ENCODE measurements around the gene POU6F1. TPM values are rescaled to one million over a fixed set of nuclear protein-coding genes. Genes with fewer than 3 reads are reported as not detected.

The POU6F1 gene
- total and polyA plus RNA-seq, 2 of the 8 experiments (the other 6 are each of a cell fraction or from before 2014, with no cell fraction given) = 5.6 to 8.7 TPM

DNA sequence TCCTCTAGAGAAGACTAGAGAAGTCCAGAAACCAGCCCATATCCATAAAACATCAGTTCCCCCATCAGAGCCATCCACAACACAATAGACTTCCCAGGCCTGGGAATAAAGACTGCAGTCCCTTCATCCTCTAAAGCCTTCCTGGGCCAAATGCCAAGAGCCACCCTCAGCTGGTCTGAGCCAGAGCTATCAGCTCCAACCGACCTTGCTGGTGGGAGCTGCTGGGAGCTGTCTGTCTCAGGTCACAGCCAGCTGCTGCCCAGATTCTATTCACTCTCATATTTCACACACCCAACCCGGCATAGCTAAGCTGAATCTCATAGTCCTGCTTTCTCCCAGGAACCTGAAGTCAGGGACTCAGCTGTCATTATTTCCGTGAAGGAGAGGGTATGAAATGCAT, 34.0 kb downstream of the POU6F1 start:
- no peak overlapping the region for H2AK5ac ChIP-seq (ENCODE audit: low read depth, low read length)
- H3K79me2 ChIP-seq (ENCODE audit: control insufficient read depth in 1 of 2, insufficient read depth in 2 of 2, low read length in 2 of 2) = no peaks in the 10 kb centered on the region
- no peak overlapping the region for H3K27ac ChIP-seq (ENCODE audit: low read depth, low read length)
- no peak overlapping the region for H2BK15ac ChIP-seq (ENCODE audit: low read length)
- H3K36me3 ChIP-seq (ENCODE audit: control insufficient read depth in 2 of 4, insufficient read depth in 4 of 4, low read length in 3 of 4) = no peaks in the 10 kb centered on the region
- no peak overlapping the region for H3K4me2 ChIP-seq (ENCODE audit: insufficient read depth in 1 of 2, low read depth in 2 of 2, low read length in 2 of 2)
- no peak overlapping the region for H4K8ac ChIP-seq (ENCODE audit: extremely low read depth, insufficient read depth, low read length)
- H2AFZ ChIP-seq (ENCODE audit: low read length) = no peak overlapping the region
- no peaks in the 10 kb centered on the region for H3K79me1 ChIP-seq (ENCODE audit: low read depth, low read length)
- FAIRE-seq = no peak
- H3K4me3 ChIP-seq (ENCODE audit: extremely low read depth in 1 of 4, insufficient read depth in 2 of 4, low read depth in 3 of 4, low read length in 4 of 4) = no peak overlapping the region
- H4K20me1 ChIP-seq (replicated peaks in 1 of 2; ENCODE audit: control insufficient read depth in 1 of 2, insufficient read depth in 2 of 2, low read length in 2 of 2) = no peaks in the 10 kb centered on the region
- H3K27me3 ChIP-seq (replicated peaks in 1 of 4; ENCODE audit: control insufficient read depth in 3 of 4, extremely low read depth in 1 of 4, insufficient read depth in 3 of 4, low read length in 3 of 4) = no peaks in the 10 kb centered on the region
- no peak overlapping the region for H4K91ac ChIP-seq (replicated peaks; ENCODE audit: insufficient read length, low read length)
- H3K23me2 ChIP-seq (ENCODE audit: low read depth, low read length) = no peaks in the 10 kb centered on the region
- H3K4me1 ChIP-seq (replicated peaks in 1 of 4; ENCODE audit: control insufficient read depth in 3 of 4, insufficient read depth in 4 of 4, low read length in 3 of 4) = no peaks in the 10 kb centered on the region
- 75% methylated on average over 3 of the region's 3 CpGs; no CpG with 5 or more reads in 1 of the 2 experiments for WGBS, 2 experiments (ENCODE audit: extremely low coverage in 1 of 2, insufficient coverage in 1 of 2, insufficient read length in 1 of 2, insufficient replicate concordance in 2 of 2, low coverage in 1 of 2, low lambda C conversion rate in 2 of 2, missing lambda C conversion rate in 1 of 2)
- ChIA-PET CTCF (ENCODE audit: partially characterized antibody) (interaction anchor here (0.7 to 1.4 kb wide), 3 partner anchors 10 to 95 kb away, joined by 3 to 4 read pairs (median 4); no protein-coding TSS in a partner anchor), POLR2A (ENCODE audit: partially characterized antibody) (interaction anchor here (0.8 to 2.0 kb wide), 4 partner anchors 11 to 100 kb away, joined by 3 to 8 read pairs (median 4); partner anchors contain the start of genes CSRNP2 and TFCP2)
- no peak overlapping the region for H3K9ac ChIP-seq (replicated peaks in 1 of 4; ENCODE audit: extremely low read depth in 1 of 4, low read depth in 3 of 4, low read length in 3 of 4)
- no peak overlapping the region for H2BK5ac ChIP-seq (ENCODE audit: low read depth, low read length)
- no peak overlapping the region for H3K56ac ChIP-seq (replicated peaks; ENCODE audit: insufficient read length, low read depth, low read length)
- DNase-seq (ENCODE audit: low read depth in 1 of 2, low spot score in 2 of 2) = no peak
- no peak overlapping the region for H2BK120ac ChIP-seq (replicated peaks; ENCODE audit: low read depth, low read length)
- no peaks in the 10 kb centered on the region for H3K9me3 ChIP-seq (ENCODE audit: insufficient read depth in 2 of 2, low read depth in 1 of 2, low read length in 1 of 2)
- no peak overlapping the region for H2BK12ac ChIP-seq (ENCODE audit: low read depth, low read length)
- no peak overlapping the region for H4K5ac ChIP-seq (ENCODE audit: insufficient read length, low read depth, low read length)
- no peak overlapping the region for H3K4ac ChIP-seq (replicated peaks; ENCODE audit: insufficient read length, low read depth, low read length)
- no peak overlapping the region for H3K23ac ChIP-seq (ENCODE audit: insufficient read length)
- no peak overlapping the region for H3K14ac ChIP-seq (ENCODE audit: insufficient read length)
- H3K18ac ChIP-seq (ENCODE audit: extremely low read depth, low read length) = no peak overlapping the region
- H2BK20ac ChIP-seq (ENCODE audit: low read length) = no peak overlapping the region
- TF ChIP-seq RAD21 (IDR thresholded peaks at IDR 0.05 in 1 of 2, conservative IDR thresholded peaks at IDR 0.05 in 1 of 2; ENCODE audit: low read depth in 2 of 2, low read length in 2 of 2) (no peak), CBX5 (IDR thresholded peaks at IDR 0.05; ENCODE audit: low read depth, low read length) (no peak), BCL11A (IDR thresholded peaks at IDR 0.05; ENCODE audit: low read depth in 2 of 2, low read length in 2 of 2) (no peak), SIRT6 (IDR thresholded peaks at IDR 0.05; ENCODE audit: low read length) (no peak), CTBP2 (IDR thresholded peaks at IDR 0.05; ENCODE audit: borderline replicate concordance, insufficient read depth, insufficient read length, low read length) (no peak), POLR2AphosphoS5 (IDR thresholded peaks at IDR 0.05; ENCODE audit: low read depth, low read length) (no peak), KDM5A (IDR thresholded peaks at IDR 0.05; ENCODE audit: low read length) (no peak), POU5F1 (IDR thresholded peaks at IDR 0.05; ENCODE audit: low read depth, low read length) (no peak), CBX8 (IDR thresholded peaks at IDR 0.05; ENCODE audit: borderline replicate concordance, low read depth, low read length) (no peak), CEBPB (IDR thresholded peaks at IDR 0.05; ENCODE audit: low read depth, low read length) (no peak), NANOG (IDR thresholded peaks at IDR 0.05; ENCODE audit: insufficient read depth, low read depth, low read length, poor library complexity, severe bottlenecking) (no peak), BRCA1 (IDR thresholded peaks at IDR 0.05; ENCODE audit: low read depth, low read length) (no peak), GABPA (IDR thresholded peaks at IDR 0.05; ENCODE audit: borderline replicate concordance, insufficient read depth, low read length) (no peak), SIN3A (conservative IDR thresholded peaks at IDR 0.05 in 1 of 2, IDR thresholded peaks at IDR 0.05 in 1 of 2; ENCODE audit: low read depth in 1 of 2, low read length in 2 of 2) (no peak)

Measured in H1 (cell line).